ENCODE results near the gene SNAP29.
A peak's percentile ranks its signal among the peaks of the same experiment; 100 is the strongest.

Gene SNAP29

GRCh38 chr22:20868025-20868962 lies 9.5 kb downstream of the SNAP29 start:
- Mint-ChIP-seq H3K27ac (no peak overlapping the region), H3K4me1 (ENCODE audit: low read depth) (peaks cover 15% of the 10 kb centered on the region), H3K27me3 (no peaks in the 10 kb centered on the region), H3K36me3 (no peaks in the 10 kb centered on the region), H3K9me3 (ENCODE audit: low read depth) (no peaks in the 10 kb centered on the region), H3K4me3 (no peak overlapping the region)

GRCh38 chr22:20869234-20869633 lies 10.4 kb downstream of the SNAP29 start:
- H3K9me3 Mint-ChIP-seq (ENCODE audit: low read depth) = no peaks in the 10 kb centered on the region
- peaks cover 7% of the 10 kb centered on the region for H3K4me1 Mint-ChIP-seq (ENCODE audit: low read depth)
- H3K4me3 Mint-ChIP-seq = no peak overlapping the region
- H3K27ac Mint-ChIP-seq = no peak overlapping the region
- no peaks in the 10 kb centered on the region for H3K27me3 Mint-ChIP-seq
- no peaks in the 10 kb centered on the region for H3K36me3 Mint-ChIP-seq

- Mint-ChIP-seq H3K36me3 (no peaks in the 10 kb centered on the region), H3K27ac (no peak overlapping the region)
These were observed 14.4 kb downstream of the SNAP29 start for GRCh38 chr22:20873214-20873613.

GRCh38 chr22:20875296-20875695 lies 16.5 kb downstream of the SNAP29 start:
- H3K27ac Mint-ChIP-seq = no peak overlapping the region
- no peaks in the 10 kb centered on the region for H3K27me3 Mint-ChIP-seq
- no peaks in the 10 kb centered on the region for H3K36me3 Mint-ChIP-seq
- H3K4me3 Mint-ChIP-seq = no peak overlapping the region
- no peaks in the 10 kb centered on the region for H3K4me1 Mint-ChIP-seq (ENCODE audit: low read depth)
- no peaks in the 10 kb centered on the region for H3K9me3 Mint-ChIP-seq (ENCODE audit: low read depth)

More at GRCh38 chr22:20873214-20873613, 14.4 kb downstream of the SNAP29 start:
- Mint-ChIP-seq H3K9me3 (ENCODE audit: low read depth) (no peaks in the 10 kb centered on the region), H3K4me3 (no peak overlapping the region), H3K27me3 (no peaks in the 10 kb centered on the region), H3K4me1 (ENCODE audit: low read depth) (no peaks in the 10 kb centered on the region)

GRCh38 chr22:20877715-20878114 lies 18.9 kb downstream of the SNAP29 start:
- H3K36me3 Mint-ChIP-seq = no peaks in the 10 kb centered on the region
- no peak overlapping the region for H3K4me3 Mint-ChIP-seq
- H3K27ac Mint-ChIP-seq = no peak overlapping the region
- no peaks in the 10 kb centered on the region for H3K9me3 Mint-ChIP-seq (ENCODE audit: low read depth)
- H3K27me3 Mint-ChIP-seq = no peaks in the 10 kb centered on the region
- H3K4me1 Mint-ChIP-seq (ENCODE audit: low read depth) = no peaks in the 10 kb centered on the region

- Mint-ChIP-seq H3K27me3 (no peaks in the 10 kb centered on the region), H3K9me3 (ENCODE audit: low read depth) (no peaks in the 10 kb centered on the region), H3K4me1 (ENCODE audit: low read depth) (no peaks in the 10 kb centered on the region), H3K27ac (no peak overlapping the region), H3K4me3 (no peak overlapping the region), H3K36me3 (no peaks in the 10 kb centered on the region)
These were observed 22.4 kb downstream of the SNAP29 start for GRCh38 chr22:20881231-20881630.

GRCh38 chr22:20881869-20882815 lies 23.3 kb downstream of the SNAP29 start:
- H3K27me3 Mint-ChIP-seq = no peaks in the 10 kb centered on the region
- H3K4me3 Mint-ChIP-seq = no peak overlapping the region
- H3K27ac Mint-ChIP-seq = no peak overlapping the region
- no peaks in the 10 kb centered on the region for H3K36me3 Mint-ChIP-seq
- H3K9me3 Mint-ChIP-seq (ENCODE audit: low read depth) = no peaks in the 10 kb centered on the region
- H3K4me1 Mint-ChIP-seq (ENCODE audit: low read depth) = no peaks in the 10 kb centered on the region

- Mint-ChIP-seq H3K36me3 (no peaks in the 10 kb centered on the region), H3K4me1 (ENCODE audit: low read depth) (no peaks in the 10 kb centered on the region), H3K27me3 (no peaks in the 10 kb centered on the region), H3K9me3 (ENCODE audit: low read depth) (no peaks in the 10 kb centered on the region), H3K27ac (no peak overlapping the region), H3K4me3 (no peak overlapping the region)
These were observed 24.0 kb downstream of the SNAP29 start for GRCh38 chr22:20882855-20883254.

GRCh38 chr22:20884454-20884853 lies 25.6 kb downstream of the SNAP29 start:
- H3K9me3 Mint-ChIP-seq (ENCODE audit: low read depth) = no peaks in the 10 kb centered on the region
- no peaks in the 10 kb centered on the region for H3K36me3 Mint-ChIP-seq
- no peaks in the 10 kb centered on the region for H3K4me1 Mint-ChIP-seq (ENCODE audit: low read depth)
- no peak overlapping the region for H3K4me3 Mint-ChIP-seq
- no peak overlapping the region for H3K27ac Mint-ChIP-seq
- no peaks in the 10 kb centered on the region for H3K27me3 Mint-ChIP-seq

- no peaks in the 10 kb centered on the region for H3K9me3 Mint-ChIP-seq (ENCODE audit: low read depth)
- H3K36me3 Mint-ChIP-seq = no peaks in the 10 kb centered on the region
- peak overlapping the region; percentile 54 for H3K27ac Mint-ChIP-seq
- no peaks in the 10 kb centered on the region for H3K27me3 Mint-ChIP-seq
- H3K4me1 Mint-ChIP-seq (ENCODE audit: low read depth) = no peaks in the 10 kb centered on the region
- no peak overlapping the region for H3K4me3 Mint-ChIP-seq
These were observed 26.3 kb downstream of the SNAP29 start for GRCh38 chr22:20885017-20885556.

GRCh38 chr22:20885557-20886323 lies 26.9 kb downstream of the SNAP29 start:
- no peaks in the 10 kb centered on the region for H3K27me3 Mint-ChIP-seq
- peak overlapping the region; percentile 54 for H3K27ac Mint-ChIP-seq
- H3K9me3 Mint-ChIP-seq (ENCODE audit: low read depth) = no peaks in the 10 kb centered on the region
- H3K4me3 Mint-ChIP-seq = no peak overlapping the region
- no peaks in the 10 kb centered on the region for H3K4me1 Mint-ChIP-seq (ENCODE audit: low read depth)
- no peaks in the 10 kb centered on the region for H3K36me3 Mint-ChIP-seq

- no peaks in the 10 kb centered on the region for H3K9me3 Mint-ChIP-seq (ENCODE audit: low read depth)
- H3K4me3 Mint-ChIP-seq = no peak overlapping the region
- H3K27me3 Mint-ChIP-seq = no peaks in the 10 kb centered on the region
- no peak overlapping the region for H3K27ac Mint-ChIP-seq
- H3K4me1 Mint-ChIP-seq (ENCODE audit: low read depth) = no peaks in the 10 kb centered on the region
- no peaks in the 10 kb centered on the region for H3K36me3 Mint-ChIP-seq
These were observed 28.6 kb downstream of the SNAP29 start for GRCh38 chr22:20887375-20887774.

- Mint-ChIP-seq H3K4me3 (no peak overlapping the region), H3K27me3 (no peaks in the 10 kb centered on the region), H3K27ac (no peak overlapping the region), H3K4me1 (ENCODE audit: low read depth) (no peaks in the 10 kb centered on the region), H3K36me3 (no peaks in the 10 kb centered on the region), H3K9me3 (ENCODE audit: low read depth) (no peaks in the 10 kb centered on the region)
These were observed 30.4 kb downstream of the SNAP29 start for GRCh38 chr22:20889025-20889704.
